ENCODE data around the gene CTR9. TPM values are rescaled to one million over a fixed set of nuclear protein-coding genes. Genes with fewer than 3 reads are reported as not detected.
A peak's percentile ranks its signal among the peaks of the same experiment; 100 is the strongest.

The CTR9 gene
- total and polyA plus RNA-seq, 2 experiments from 2014 or later, result 23.2 to 35.9 TPM

DNA sequence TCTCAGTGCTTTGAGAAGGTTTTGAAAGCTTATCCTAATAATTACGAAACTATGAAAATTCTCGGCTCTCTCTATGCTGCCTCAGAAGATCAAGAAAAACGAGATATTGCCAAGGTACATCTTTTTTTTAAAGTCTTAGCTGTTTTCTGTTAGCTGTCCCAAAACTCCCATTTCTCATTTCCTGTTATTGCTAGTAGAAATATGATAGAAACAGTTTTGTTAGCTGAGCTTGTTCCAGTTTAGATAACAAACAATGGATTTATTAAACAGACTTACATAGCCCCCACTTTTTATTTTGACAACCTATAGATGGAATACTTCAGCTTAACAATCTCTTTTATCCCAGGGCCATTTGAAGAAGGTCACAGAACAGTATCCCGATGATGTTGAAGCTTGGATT lies 12.7 kb downstream of the CTR9 start:
- no peaks in the 10 kb centered on the region for H3K4me1 ChIP-seq (ENCODE audit: low read depth)
- H3K27ac ChIP-seq, result no peak overlapping the region
- H3K27me3 ChIP-seq, result no peaks in the 10 kb centered on the region
- TF ChIP-seq, protein P1, sequence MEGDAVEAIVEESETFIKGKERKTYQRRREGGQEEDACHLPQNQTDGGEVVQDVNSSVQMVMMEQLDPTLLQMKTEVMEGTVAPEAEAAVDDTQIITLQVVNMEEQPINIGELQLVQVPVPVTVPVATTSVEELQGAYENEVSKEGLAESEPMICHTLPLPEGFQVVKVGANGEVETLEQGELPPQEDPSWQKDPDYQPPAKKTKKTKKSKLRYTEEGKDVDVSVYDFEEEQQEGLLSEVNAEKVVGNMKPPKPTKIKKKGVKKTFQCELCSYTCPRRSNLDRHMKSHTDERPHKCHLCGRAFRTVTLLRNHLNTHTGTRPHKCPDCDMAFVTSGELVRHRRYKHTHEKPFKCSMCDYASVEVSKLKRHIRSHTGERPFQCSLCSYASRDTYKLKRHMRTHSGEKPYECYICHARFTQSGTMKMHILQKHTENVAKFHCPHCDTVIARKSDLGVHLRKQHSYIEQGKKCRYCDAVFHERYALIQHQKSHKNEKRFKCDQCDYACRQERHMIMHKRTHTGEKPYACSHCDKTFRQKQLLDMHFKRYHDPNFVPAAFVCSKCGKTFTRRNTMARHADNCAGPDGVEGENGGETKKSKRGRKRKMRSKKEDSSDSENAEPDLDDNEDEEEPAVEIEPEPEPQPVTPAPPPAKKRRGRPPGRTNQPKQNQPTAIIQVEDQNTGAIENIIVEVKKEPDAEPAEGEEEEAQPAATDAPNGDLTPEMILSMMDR (IDR thresholded peaks at IDR 0.05; ENCODE audit: low read depth, low read length), result no peak
- H3K36me3 ChIP-seq, result peaks cover 75% of the 10 kb centered on the region
- no peak for DNase-seq (ENCODE audit: low read depth in 1 of 2, low spot score in 1 of 2)
- H3K4me3 ChIP-seq, result no peak overlapping the region
- no peaks in the 10 kb centered on the region for H3K9me3 ChIP-seq (ENCODE audit: low read depth)

DNA sequence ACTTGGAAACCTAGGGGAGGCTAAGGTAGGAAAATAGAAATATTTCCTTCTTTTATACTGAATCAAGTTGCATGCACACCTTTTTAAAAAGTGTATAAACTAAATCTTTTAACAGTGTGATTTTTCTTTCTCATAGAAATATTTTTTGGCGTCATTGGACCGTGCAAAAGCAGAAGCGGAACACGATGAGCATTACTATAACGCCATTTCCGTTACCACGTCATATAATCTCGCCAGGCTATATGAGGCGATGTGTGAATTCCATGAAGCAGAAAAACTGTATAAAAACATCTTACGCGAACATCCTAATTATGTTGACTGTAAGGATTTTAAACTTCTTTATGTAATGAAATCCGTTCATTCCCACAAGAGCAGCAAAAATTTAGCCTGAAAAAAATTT lies 13.4 kb downstream of the CTR9 start:
- Histone ChIP-seq H3K27me3 (no peaks in the 10 kb centered on the region), H3K9me3 (ENCODE audit: low read depth) (no peaks in the 10 kb centered on the region), H3K36me3 (peaks cover 70% of the 10 kb centered on the region), H3K4me1 (ENCODE audit: low read depth) (no peaks in the 10 kb centered on the region), H3K4me3 (no peak overlapping the region), H3K27ac (no peak overlapping the region)
- DNase-seq (ENCODE audit: low read depth in 1 of 2, low spot score in 1 of 2), result no peak
- TF ChIP-seq, protein P1 (IDR thresholded peaks at IDR 0.05; ENCODE audit: low read depth, low read length), result no peak

DNA sequence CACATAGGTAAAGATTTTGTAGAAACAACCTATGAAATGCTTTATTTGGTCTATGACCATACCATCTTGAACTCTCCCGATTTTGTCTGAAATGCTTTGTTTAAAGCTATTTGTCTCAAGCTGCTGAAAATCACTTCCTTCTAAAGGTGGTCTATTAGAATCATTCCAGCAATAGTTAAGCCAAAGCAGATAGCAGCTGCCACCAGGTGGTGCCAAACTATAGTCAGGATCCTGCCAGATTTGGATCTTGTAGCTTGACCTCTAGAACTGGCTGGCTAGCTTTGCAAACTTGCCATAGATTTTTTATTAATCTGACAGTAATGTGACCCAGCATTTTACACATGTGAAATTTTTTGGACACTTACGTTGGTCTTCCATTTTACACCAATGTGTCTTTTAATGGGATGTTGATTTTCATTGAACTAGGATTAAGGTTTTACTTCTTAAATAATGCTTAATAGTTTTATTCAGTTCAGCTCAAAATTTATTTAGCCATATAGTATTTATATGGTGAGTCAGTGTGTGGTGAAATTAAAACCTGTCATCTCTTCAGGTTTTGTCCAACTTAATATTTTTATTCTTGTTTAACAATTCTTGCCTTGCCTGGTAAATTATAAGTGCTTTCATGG lies 19.7 kb downstream of the CTR9 start:
- DNase-seq (ENCODE audit: low read depth in 1 of 2, low spot score in 1 of 2), result peak; percentile 56 to 80
- peaks cover 8% of the 10 kb centered on the region for H3K4me1 ChIP-seq (ENCODE audit: low read depth)
- peaks cover 59% of the 10 kb centered on the region for H3K36me3 ChIP-seq
- peak overlapping the region; percentile 54 for H3K27ac ChIP-seq
- no peaks in the 10 kb centered on the region for H3K27me3 ChIP-seq
- no peak overlapping the region for H3K4me3 ChIP-seq
- TF ChIP-seq, protein P1 (IDR thresholded peaks at IDR 0.05; ENCODE audit: low read depth, low read length), result peak; percentile 76
- no peaks in the 10 kb centered on the region for H3K9me3 ChIP-seq (ENCODE audit: low read depth)

DNA sequence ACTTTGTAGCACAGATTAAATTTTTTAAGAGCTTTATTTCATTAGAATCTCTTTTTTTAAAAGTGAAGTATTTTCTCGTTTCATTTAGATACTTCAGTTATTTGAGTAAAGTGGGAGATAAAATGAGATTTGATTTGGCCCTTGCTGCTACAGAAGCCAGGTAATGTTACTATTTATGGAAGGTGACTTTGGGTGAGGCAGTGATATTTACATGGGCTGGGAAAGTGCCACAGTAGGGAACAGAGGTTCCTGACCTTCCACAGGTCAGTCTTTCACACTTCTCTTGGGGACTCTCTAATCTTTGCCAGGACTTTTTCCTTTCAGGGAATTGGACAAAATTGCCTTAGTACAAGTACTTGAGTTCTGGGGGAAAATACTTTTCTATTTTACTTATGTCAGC lies 20.4 kb downstream of the CTR9 start:
- Histone ChIP-seq H3K9me3 (ENCODE audit: low read depth) (no peaks in the 10 kb centered on the region), H3K4me1 (ENCODE audit: low read depth) (peaks cover 8% of the 10 kb centered on the region), H3K36me3 (peaks cover 60% of the 10 kb centered on the region), H3K27me3 (no peaks in the 10 kb centered on the region), H3K27ac (peak overlapping the region; percentile 54), H3K4me3 (no peak overlapping the region)
- TF ChIP-seq, protein P1 (IDR thresholded peaks at IDR 0.05; ENCODE audit: low read depth, low read length), result no peak
- peak in 1 of 2 donors; percentile 10 for DNase-seq (ENCODE audit: low read depth in 1 of 2, low spot score in 1 of 2)

DNA sequence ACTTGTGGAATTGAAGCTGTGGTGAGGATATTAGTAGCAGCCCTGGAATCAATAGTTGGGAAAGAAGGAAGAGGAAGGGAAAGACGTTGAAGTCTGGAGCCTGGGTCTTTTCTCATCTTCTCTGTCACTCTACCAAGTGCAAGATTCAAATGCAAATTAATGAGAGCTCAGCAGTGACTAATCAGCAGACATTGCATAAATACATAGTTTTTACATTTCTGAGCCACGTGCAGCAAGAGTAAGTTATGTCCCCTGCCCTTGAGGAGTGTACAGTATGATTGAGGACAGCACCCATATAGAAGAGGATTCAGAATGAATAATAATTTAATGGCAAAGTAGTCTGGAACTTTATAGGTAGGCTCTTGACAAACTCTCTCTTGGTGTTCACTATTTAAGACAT lies 23.8 kb downstream of the CTR9 start:
- DNase-seq (ENCODE audit: low read depth in 1 of 2, low spot score in 1 of 2), result no peak
- Histone ChIP-seq H3K4me1 (ENCODE audit: low read depth) (peaks cover 8% of the 10 kb centered on the region), H3K27me3 (no peaks in the 10 kb centered on the region), H3K4me3 (no peak overlapping the region), H3K36me3 (peaks cover 68% of the 10 kb centered on the region), H3K9me3 (ENCODE audit: low read depth) (no peaks in the 10 kb centered on the region), H3K27ac (no peak overlapping the region)
- TF ChIP-seq, protein P1 (IDR thresholded peaks at IDR 0.05; ENCODE audit: low read depth, low read length), result no peak

Measured in cardiac muscle cell (in vitro differentiated cells and primary cell).